BJ (cell line): Measurements from ENCODE around the gene SKP2. TPM values are rescaled to one million over a fixed set of nuclear protein-coding genes. Genes with fewer than 3 reads are reported as not detected.

Experiments used
- CTCF ChIA-PET: fragments of 350-600 bp; formaldehyde crosslinking; extraction: SDS; loops from one replicate; lab custom pipeline; 2021; ENCODE audit warnings: antibody characterized with exemption, inconsistent platforms; lab: Yijun Ruan, JAX
- POLR2A ChIA-PET: fragments of 300-600 bp; sonication (Branson Sonifier 250); formaldehyde crosslinking; extraction: SDS; loops from one replicate; lab custom pipeline; 2021; ENCODE audit warnings: antibody characterized with exemption; lab: Charles Lee
- DNase-seq: peaks from one replicate; pipeline ENCODE4 v3.0.0-alpha.2; 2011; ENCODE audit warnings: low read depth
- H3K27me3 ChIP-seq: 2 replicates; pipeline ENCODE4 v1.6.0; 2011; ENCODE audit warnings: low read length; ENCODE audit not compliant: control insufficient read depth, insufficient read depth
- H3K36me3 ChIP-seq: 2 replicates; pipeline ENCODE4 v1.5.1; 2011; ENCODE audit warnings: low read length; ENCODE audit not compliant: control insufficient read depth, insufficient read depth
- H3K4me3 ChIP-seq: 2 replicates; pipeline ENCODE4 v1.5.1; 2011; ENCODE audit warnings: low read depth, mild to moderate bottlenecking, control low read depth, low read length
- CTCF ChIP-seq: IDR thresholded peaks from 2 replicates; pipeline ENCODE4 v1.5.1; 2011; ENCODE audit warnings: low read depth, mild to moderate bottlenecking, control low read depth, inconsistent platforms, low read length, moderate library complexity; ENCODE audit not compliant: insufficient read depth
- polyA minus RNA-seq: library from RNA; depleted of rRNA, polyadenylated mRNA; stranded (reverse); fragments of >200 nt; gene quantifications from 2 replicates; pipeline ENCODE4 v1.2.3, GENCODE V29; 2011; rRNA and poly(A)+ RNA removed
- polyA plus RNA-seq: library from polyadenylated mRNA; depleted of rRNA; stranded (reverse); fragments of >200 nt; gene quantifications from 2 replicates; pipeline ENCODE4 v1.2.3, GENCODE V29; 2011; rRNA removed

SKP2 gene
- polyA plus RNA-seq (22.0 and 30.7 TPM in 2 replicates), polyA minus RNA-seq (40.0 and 51.9 TPM in 2 replicates)

GRCh38 chr5:36151434-36152323 is at the start of gene SKP2, which contains the start of gene LMBRD2:
TSS of gene SKP2 (plus strand) at chr5:36152111. CDS start at chr5:36152263, 152 bp downstream.
TSS of gene LMBRD2 (minus strand) at chr5:36151887. CDS start at chr5:36143349, 8,538 bp downstream.
- Histone ChIP-seq H3K4me3 (peak within 1 kb of the TSS; percentile 86), H3K36me3 (peaks cover 1% of the 10 kb centered on the region; the same call in 1 of the 2 replicates), H3K27me3 (no peaks in the 10 kb centered on the region)
- POLR2A ChIA-PET, result no interaction called here
- peak; percentile 92 for DNase-seq
- TF ChIP-seq CTCF, result no peak
- CTCF ChIA-PET, result interaction anchor here (0.6 to 1.6 kb wide), 5 partner anchors 11 to 383 kb away, joined by 3 to 5 read pairs (median 5); no protein-coding TSS in a partner anchor

DNA sequence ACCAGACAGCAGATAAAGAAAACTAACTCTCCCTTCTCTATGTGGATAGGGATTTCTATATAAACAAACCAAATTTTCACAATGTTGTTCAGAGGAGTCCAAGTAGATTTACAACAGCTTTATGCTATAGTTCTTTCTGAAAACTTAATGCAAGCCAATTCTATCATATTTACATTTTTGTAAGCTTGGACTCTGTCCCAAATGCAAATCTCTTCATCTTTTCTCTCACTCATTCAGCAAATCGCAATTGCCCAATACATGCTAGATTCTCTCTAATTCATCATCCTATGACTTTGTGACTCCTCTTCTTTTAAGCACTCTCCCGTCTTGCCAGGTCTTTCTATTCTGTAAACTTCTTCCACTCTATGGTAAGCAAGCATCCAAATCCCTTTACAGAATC is 46.1 kb upstream of the SKP2 start:
- Histone ChIP-seq H3K27me3 (no peaks in the 10 kb centered on the region), H3K4me3 (no peak overlapping the region), H3K36me3 (peaks cover 3% of the 10 kb centered on the region; the same call in 1 of the 2 replicates)
- DNase-seq, result no peak
- POLR2A ChIA-PET, result interaction anchor here (0.6 kb wide), 1 partner anchor 619 kb away, joined by 4 read pairs; no protein-coding TSS in a partner anchor
- TF ChIP-seq CTCF, result no peak
- CTCF ChIA-PET, result no interaction called here

DNA sequence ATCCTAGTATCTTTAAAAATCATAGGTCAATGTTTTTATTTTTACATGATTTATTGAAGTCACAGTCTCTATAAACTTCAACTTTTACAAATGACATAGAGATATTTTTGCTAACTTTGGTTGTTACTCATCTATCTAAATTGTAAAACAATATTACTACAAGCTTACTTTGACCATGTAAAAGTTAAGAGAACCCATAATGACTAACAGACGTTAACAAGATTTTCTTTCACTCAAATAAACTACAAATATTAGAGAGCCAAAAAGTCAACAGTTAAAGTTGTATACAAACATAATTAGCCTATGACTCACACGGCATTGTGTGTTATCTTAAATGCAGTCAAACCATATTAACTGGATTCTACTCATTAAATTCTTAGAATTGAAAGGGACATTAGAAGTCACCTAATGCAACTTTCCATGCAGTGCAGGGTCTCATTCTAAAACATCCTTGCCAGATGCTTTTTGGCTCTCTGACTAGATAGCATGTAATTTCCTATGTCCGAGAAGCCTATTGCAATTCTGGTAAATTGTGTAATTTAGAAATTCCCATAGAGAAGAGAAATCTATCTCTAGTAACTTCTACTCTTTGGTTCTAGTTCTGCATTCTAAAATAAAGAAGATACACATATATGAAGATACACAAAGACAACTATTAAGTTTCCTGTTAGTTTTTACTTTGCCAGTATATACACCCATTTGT is 43.0 kb upstream of the SKP2 start:
- H3K4me3 ChIP-seq, result no peak overlapping the region
- DNase-seq, result peak; percentile 14
- TF ChIP-seq CTCF, result no peak
- H3K27me3 ChIP-seq, result no peaks in the 10 kb centered on the region
- peaks cover 3% of the 10 kb centered on the region; the same call in 1 of the 2 replicates for H3K36me3 ChIP-seq
- ChIA-PET POLR2A (no interaction called here), CTCF (interaction anchor here (1.5 kb wide), 1 partner anchor 42 kb away, joined by 5 read pairs; the partner anchor contains the start of genes LMBRD2 and SKP2)

DNA sequence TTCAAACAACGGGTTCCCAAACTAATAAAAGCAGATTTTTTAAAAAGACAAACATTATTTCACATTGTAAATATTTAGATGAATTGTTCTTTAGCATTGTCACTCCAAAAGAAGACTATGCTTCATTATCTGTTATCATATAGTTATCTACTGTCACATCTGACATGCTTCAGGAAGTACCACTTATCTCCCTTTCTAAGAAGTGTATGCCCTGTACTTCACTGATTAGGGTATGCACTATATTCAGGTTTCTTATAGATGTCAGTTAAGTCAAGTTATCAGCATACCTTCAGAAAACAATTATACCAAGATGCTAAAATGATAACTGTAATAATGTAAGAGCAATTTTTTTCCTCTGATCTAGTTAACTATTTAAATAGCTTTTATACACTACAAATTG is 40.7 kb upstream of the SKP2 start:
- no peak for TF ChIP-seq CTCF
- ChIA-PET POLR2A (interaction anchor here (0.6 kb wide), 1 partner anchor 943 kb away, joined by 4 read pairs; no protein-coding TSS in a partner anchor), CTCF (interaction anchor here (0.7 kb wide), 1 partner anchor 28 kb away, joined by 3 read pairs; no protein-coding TSS in a partner anchor)

GRCh38 chr5:36125868-36126267 is 26.0 kb upstream of the SKP2 start:
- DNase-seq, result no peak
- ChIA-PET CTCF (interaction anchor here (1.1 kb wide), 1 partner anchor 47 kb away, joined by 6 read pairs; no protein-coding TSS in a partner anchor), POLR2A (no interaction called here)
- Histone ChIP-seq H3K4me3 (no peak overlapping the region), H3K36me3 (no peaks in the 10 kb centered on the region), H3K27me3 (no peaks in the 10 kb centered on the region)
- TF ChIP-seq CTCF, result no peak

More for the DNA sequence above, 40.7 kb upstream of the SKP2 start:
- no peak for DNase-seq
- Histone ChIP-seq H3K36me3 (peaks cover 3% of the 10 kb centered on the region; the same call in 1 of the 2 replicates), H3K27me3 (no peaks in the 10 kb centered on the region), H3K4me3 (no peak overlapping the region)
